H1 (cell line): ENCODE measurements around the gene PLXNA4. TPM values are rescaled to one million over a fixed set of nuclear protein-coding genes. Genes with fewer than 3 reads are reported as not detected.

ENCODE experiments used
- CTCF ChIA-PET: fragments of 300-600 bp; sonication (Branson Sonifier 250); formaldehyde crosslinking; loops from one replicate; lab custom pipeline; 2021; ENCODE audit not compliant: partially characterized antibody; lab: Charles Lee
- POLR2A ChIA-PET: fragments of 300-600 bp; sonication (Branson Sonifier 250); formaldehyde crosslinking; loops from one replicate; lab custom pipeline; 2021; ENCODE audit warnings: inconsistent platforms; ENCODE audit not compliant: partially characterized antibody; lab: Charles Lee
- DNase-seq, 2 experiments: peaks; one replicate each; pipeline versions ENCODE4 v3.0.0 to v3.0.0-alpha.2; 2010 to 2022; ENCODE audit warnings: low spot score in 2 of 2, low read depth in 1 of 2, mixed read lengths in 1 of 2
- FAIRE-seq: peaks from 2 replicates; lab custom pipeline; 2011; peaks lifted over from hg19 to GRCh38; lab: Jason Lieb, UNC
- H2AFZ ChIP-seq: 2 replicates; pipeline ENCODE4 v1.8.1; 2012; ENCODE audit warnings: low read length, inconsistent platforms
- H2AK5ac ChIP-seq: 2 replicates; pipeline ENCODE4 v1.6.1; 2013; ENCODE audit warnings: low read depth, low read length
- H2BK120ac ChIP-seq: replicated peaks from 2 replicates; pipeline ENCODE3; 2013; ENCODE audit warnings: low read depth, low read length, inconsistent platforms
- H2BK12ac ChIP-seq: 2 replicates; pipeline ENCODE4 v1.6.1; 2013; ENCODE audit warnings: low read depth, low read length
- H2BK15ac ChIP-seq: 2 replicates; pipeline ENCODE4 v1.6.1; 2013; ENCODE audit warnings: low read length
- H2BK20ac ChIP-seq: 2 replicates; pipeline ENCODE4 v1.6.1; 2013; ENCODE audit warnings: low read length
- H2BK5ac ChIP-seq: 2 replicates; pipeline ENCODE4 v1.6.1; 2013; ENCODE audit warnings: low read depth, low read length
- H3K14ac ChIP-seq: 2 replicates; pipeline ENCODE4 v1.6.1; 2013; ENCODE audit warnings: inconsistent platforms; ENCODE audit not compliant: insufficient read length
- H3K18ac ChIP-seq: 2 replicates; pipeline ENCODE4 v1.6.1; 2013; ENCODE audit warnings: low read length; ENCODE audit errors: extremely low read depth
- H3K23ac ChIP-seq: 2 replicates; pipeline ENCODE4 v1.6.1; 2013; ENCODE audit warnings: inconsistent platforms; ENCODE audit not compliant: insufficient read length
- H3K23me2 ChIP-seq: 2 replicates; pipeline ENCODE4 v1.6.1; 2013; ENCODE audit warnings: low read depth, low read length
- H3K27ac ChIP-seq: 2 replicates; pipeline ENCODE4 v1.6.1; 2011; ENCODE audit warnings: low read depth, low read length, inconsistent platforms
- H3K27me3 ChIP-seq, 4 experiments: replicated peaks in 1 of 4; 1 replicate in 1 of 4; 2 replicates in 3 of 4; pipeline versions ENCODE4 v1.6.1 to v1.8.1; 2011 to 2013; ENCODE audit warnings: low read length in 3 of 4, mild to moderate bottlenecking in 3 of 4, inconsistent platforms in 2 of 4, mixed read lengths in 2 of 4, moderate library complexity in 1 of 4; ENCODE audit not compliant: control insufficient read depth in 3 of 4, insufficient read depth in 3 of 4; ENCODE audit errors: extremely low read depth in 1 of 4
- H3K36me3 ChIP-seq, 4 experiments: 2 replicates each; pipeline versions ENCODE4 v1.6.1 to v1.8.1; 2011 to 2013; ENCODE audit warnings: mild to moderate bottlenecking in 4 of 4, low read length in 3 of 4, moderate library complexity in 2 of 4, control low read depth in 1 of 4, inconsistent platforms in 1 of 4; ENCODE audit not compliant: insufficient read depth in 4 of 4, control insufficient read depth in 2 of 4
- H3K4ac ChIP-seq: replicated peaks from 2 replicates; pipeline ENCODE3; 2013; ENCODE audit warnings: low read length, low read depth, mixed read lengths, inconsistent platforms; ENCODE audit not compliant: insufficient read length
- H3K4me1 ChIP-seq, 4 experiments: replicated peaks in 1 of 4; 1 replicate in 1 of 4; 2 replicates in 3 of 4; pipeline versions ENCODE4 v1.6.1 to v1.8.1; 2011 to 2013; ENCODE audit warnings: low read length in 3 of 4, inconsistent platforms in 2 of 4, mixed read lengths in 1 of 4; ENCODE audit not compliant: insufficient read depth in 4 of 4, control insufficient read depth in 3 of 4
- H3K4me2 ChIP-seq, 2 experiments: 2 replicates each; pipeline versions ENCODE4 v1.6.1 to v1.8.1; 2011 to 2013; ENCODE audit warnings: low read depth in 2 of 2, low read length in 2 of 2, control low read depth in 1 of 2, inconsistent platforms in 1 of 2, mild to moderate bottlenecking in 1 of 2; ENCODE audit not compliant: insufficient read depth in 1 of 2
- H3K4me3 ChIP-seq, 4 experiments: fragments of 200-600, 300-600 bp in 1 of 4; sonication (generic), shearing (Covaris generic), sonication (Bioruptor Twin) in 1 of 4; 2 replicates each; pipeline versions ENCODE4 v1.5.1 to v1.8.1; 2011 to 2016; ENCODE audit warnings: low read length in 4 of 4, low read depth in 3 of 4, control low read depth in 2 of 4, inconsistent platforms in 2 of 4, mild to moderate bottlenecking in 2 of 4, mixed read lengths in 1 of 4, moderate library complexity in 1 of 4; ENCODE audit not compliant: insufficient read depth in 2 of 4; ENCODE audit errors: extremely low read depth in 1 of 4
- H3K56ac ChIP-seq: replicated peaks from 2 replicates; pipeline ENCODE3; 2013; ENCODE audit warnings: low read depth, mild to moderate bottlenecking, mixed read lengths, low read length, inconsistent platforms; ENCODE audit not compliant: insufficient read length
- H3K79me1 ChIP-seq: 2 replicates; pipeline ENCODE4 v1.6.1; 2013; ENCODE audit warnings: low read depth, low read length, control low read depth
- H3K79me2 ChIP-seq, 2 experiments: 2 replicates each; pipeline versions ENCODE4 v1.6.1 to v1.8.1; 2012 to 2013; ENCODE audit warnings: low read length in 2 of 2, mild to moderate bottlenecking in 2 of 2, inconsistent platforms in 1 of 2; ENCODE audit not compliant: insufficient read depth in 2 of 2, control insufficient read depth in 1 of 2
- H3K9ac ChIP-seq, 4 experiments: replicated peaks in 1 of 4; 1 replicate in 1 of 4; 2 replicates in 3 of 4; pipeline versions ENCODE4 v1.6.1 to v1.8.1; 2011 to 2013; ENCODE audit warnings: low read depth in 3 of 4, low read length in 3 of 4, control low read depth in 2 of 4, mild to moderate bottlenecking in 2 of 4, moderate library complexity in 2 of 4, inconsistent platforms in 1 of 4; ENCODE audit errors: extremely low read depth in 1 of 4
- H3K9me3 ChIP-seq, 2 experiments: 2 replicates each; pipeline versions ENCODE4 v1.6.1 to v1.8.1; 2012 to 2013; ENCODE audit warnings: mild to moderate bottlenecking in 2 of 2, moderate library complexity in 2 of 2, control low read depth in 1 of 2, inconsistent platforms in 1 of 2, low read depth in 1 of 2, low read length in 1 of 2, mixed read lengths in 1 of 2; ENCODE audit not compliant: insufficient read depth in 2 of 2
- H4K20me1 ChIP-seq, 2 experiments: replicated peaks in 1 of 2; 2 replicates each; pipeline versions ENCODE3 to v1.8.1; 2011 to 2013; ENCODE audit warnings: inconsistent platforms in 2 of 2, low read length in 2 of 2, mild to moderate bottlenecking in 1 of 2; ENCODE audit not compliant: insufficient read depth in 2 of 2, control insufficient read depth in 1 of 2
- H4K5ac ChIP-seq: 2 replicates; pipeline ENCODE4 v1.6.1; 2013; ENCODE audit warnings: low read length, low read depth, mixed read lengths, inconsistent platforms; ENCODE audit not compliant: insufficient read length
- H4K8ac ChIP-seq: 2 replicates; pipeline ENCODE4 v1.8.0; 2013; ENCODE audit warnings: mild to moderate bottlenecking, moderate library complexity, low read length, inconsistent platforms; ENCODE audit not compliant: insufficient read depth; ENCODE audit errors: extremely low read depth
- H4K91ac ChIP-seq: replicated peaks from 2 replicates; pipeline ENCODE3; 2013; ENCODE audit warnings: low read length, mixed read lengths, inconsistent platforms; ENCODE audit not compliant: insufficient read length
- ASH2L ChIP-seq: fragments of 200-600, 300-600 bp; sonication (generic); IDR thresholded peaks from one replicate; pipeline ENCODE4 v1.7.1; 2017; ENCODE audit warnings: low read length
- CHD2 ChIP-seq: IDR thresholded peaks from 2 replicates; pipeline ENCODE4 v1.6.1; 2012; ENCODE audit warnings: low read length, improper control_type of control experiment
- GTF2F1 ChIP-seq: IDR thresholded peaks from 2 replicates; pipeline ENCODE4 v1.6.1; 2012; ENCODE audit warnings: low read depth, low read length, improper control_type of control experiment, borderline replicate concordance
- JUND ChIP-seq: IDR thresholded peaks from 2 replicates; pipeline ENCODE4 v1.6.1; 2011; ENCODE audit warnings: mild to moderate bottlenecking, improper control_type of control experiment, low read length
- KDM4A ChIP-seq: IDR thresholded peaks from one replicate; pipeline ENCODE4 v1.7.1; 2012; ENCODE audit warnings: low read depth, mild to moderate bottlenecking, moderate library complexity, low read length, inconsistent platforms; ENCODE audit not compliant: severe bottlenecking
- NANOG ChIP-seq: IDR thresholded peaks from 2 replicates; pipeline ENCODE4 v1.6.1; 2011; ENCODE audit warnings: low read length, low read depth, mild to moderate bottlenecking, inconsistent platforms; ENCODE audit not compliant: insufficient read depth, poor library complexity, severe bottlenecking
- RNF2 ChIP-seq: fragments of 200-900, 300-1000 bp; sonication (generic); IDR thresholded peaks from 2 replicates; pipeline ENCODE4 v1.7.1; 2016; ENCODE audit warnings: borderline replicate concordance, low read depth, mild to moderate bottlenecking, antibody characterized with exemption, low read length; ENCODE audit not compliant: poor library complexity, severe bottlenecking; ENCODE audit errors: missing control alignments
- SIX5 ChIP-seq: IDR thresholded peaks from 2 replicates; pipeline ENCODE4 v1.6.1; 2011; ENCODE audit warnings: mild to moderate bottlenecking, low read depth, low read length
- SP4 ChIP-seq: IDR thresholded peaks from 2 replicates; pipeline ENCODE4 v1.6.1; 2012; ENCODE audit warnings: low read length, inconsistent platforms
- TAF1 ChIP-seq: IDR thresholded peaks from 2 replicates; pipeline ENCODE4 v1.6.1; 2011; ENCODE audit warnings: mild to moderate bottlenecking, low read depth, low read length
- TCF12 ChIP-seq: IDR thresholded peaks from 2 replicates; pipeline ENCODE4 v1.6.1; 2011; ENCODE audit warnings: low read depth, mild to moderate bottlenecking, low read length
- TEAD4 ChIP-seq: IDR thresholded peaks from 2 replicates; pipeline ENCODE4 v1.6.1; 2012; ENCODE audit warnings: low read depth, low read length, inconsistent platforms, mixed read lengths
- ZNF274 ChIP-seq: IDR thresholded peaks from 2 replicates; pipeline ENCODE4 v1.7.0; 2012; ENCODE audit warnings: low read length, borderline replicate concordance; ENCODE audit errors: extremely low read depth
- WGBS, 2 experiments: shearing (Covaris generic) in 1 of 2; methylation state at CpG; one replicate each; pipeline versions ENCODE4 v1.1.6 to v1.1.7; 2013 to 2015; ENCODE audit warnings: low lambda C conversion rate in 2 of 2, mixed read lengths in 2 of 2, inconsistent platforms in 1 of 2, low coverage in 1 of 2, missing lambda C conversion rate in 1 of 2; ENCODE audit not compliant: insufficient replicate concordance in 2 of 2, insufficient coverage in 1 of 2, insufficient read length in 1 of 2; ENCODE audit errors: extremely low coverage in 1 of 2, missing lambda C conversion rate in 1 of 2; 5-methylcytosine and 5-hydroxymethylcytosine counted together
- polyA plus RNA-seq, 7 experiments: library from polyadenylated mRNA; depleted of rRNA in 3 of 7; stranded (reverse) in 5 of 7; unstranded in 2 of 7; fragments of >200 nt in 5 of 7; fragments of 200-250 nt in 2 of 7; gene quantifications; 1 replicate in 5 of 7; 2 replicates in 1 of 7; 4 replicates in 1 of 7; pipeline versions ENCODE4 v1.2.1 to v1.2.3, GENCODE V29; 2011 to 2013; ENCODE audit warnings: missing spikeins in 2 of 7, mixed read lengths in 2 of 7
- total RNA-seq: library from RNA; stranded (reverse); fragmentation: NEBNext Ultra II Directional; extraction: Animal tissue kit (Norgen Biotek cat#: 25700); gene quantifications from 2 replicates; pipeline ENCODE4 v1.2.1, GENCODE V29; 2021
- TF ChIP-seq, protein P1 (sequence below): IDR thresholded peaks from 2 replicates; pipeline ENCODE4 v1.6.1; 2011; ENCODE audit warnings: low read length, improper control_type of control experiment

PLXNA4 gene
- total and polyA plus RNA-seq, 2 of the 8 experiments (the other 6 are each of a cell fraction or from before 2014, with no cell fraction given), result 0.76 to 0.79 TPM

DNA sequence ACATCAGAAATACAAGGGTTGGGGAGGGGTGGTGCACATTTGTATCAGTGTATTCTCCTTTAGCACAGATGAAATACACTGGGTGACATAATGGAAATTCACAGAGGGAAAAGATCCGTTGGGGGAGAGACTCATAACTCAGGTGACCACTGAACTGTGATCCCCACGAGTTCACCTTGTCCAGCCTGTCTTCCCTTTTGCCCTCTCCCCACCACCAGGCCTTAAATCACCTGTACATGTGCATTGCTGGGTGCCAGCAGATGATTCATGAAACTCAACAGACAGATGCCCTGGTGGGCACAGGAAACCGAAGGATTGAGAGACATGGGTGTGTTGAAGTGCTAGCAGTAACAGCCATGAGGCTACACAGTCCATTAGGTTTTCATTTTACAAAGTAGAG, 253.3 kb downstream of the PLXNA4 start:
- H2BK12ac ChIP-seq, result no peak overlapping the region
- H2BK20ac ChIP-seq, result no peak overlapping the region
- H3K23ac ChIP-seq, result no peak overlapping the region
- CTCF ChIA-PET, result interaction anchor here (1.1 kb wide), 1 partner anchor 11 kb away, joined by 3 read pairs; no protein-coding TSS in a partner anchor
- H3K4me1 ChIP-seq, result peaks cover 0 to 6% (median 2%) of the 10 kb centered on the region in 4 experiments; a peak in 2 of 7 replicates
- FAIRE-seq, result no peak
- WGBS, 2 experiments, result 65% methylated on average over 3 of the region's 3 CpGs; no CpG with 5 or more reads in 1 of the 2 experiments
- no peaks in the 10 kb centered on the region for H3K23me2 ChIP-seq
- DNase-seq, result no peak
- H2BK5ac ChIP-seq, result no peak overlapping the region
- no peak overlapping the region for H3K18ac ChIP-seq
- H3K9me3 ChIP-seq, result no peaks in the 10 kb centered on the region
- no peak overlapping the region for H3K9ac ChIP-seq
- no peak overlapping the region for H3K14ac ChIP-seq
- POLR2A ChIA-PET, result no interaction called here
- H2AK5ac ChIP-seq, result no peak overlapping the region
- H3K79me1 ChIP-seq, result no peaks in the 10 kb centered on the region
- no peaks in the 10 kb centered on the region for H3K79me2 ChIP-seq
- H3K4me3 ChIP-seq, result no peak overlapping the region
- no peak overlapping the region for H2BK120ac ChIP-seq
- H3K27me3 ChIP-seq, result peaks cover 0 to 5% (median 0%) of the 10 kb centered on the region in 4 experiments; a peak in 1 of 7 replicates
- H4K8ac ChIP-seq, result no peak overlapping the region
- H4K20me1 ChIP-seq, result no peaks in the 10 kb centered on the region
- H3K4me2 ChIP-seq, result no peak overlapping the region
- H3K27ac ChIP-seq, result no peak overlapping the region
- H3K4ac ChIP-seq, result no peak overlapping the region
- H3K56ac ChIP-seq, result no peak overlapping the region
- no peaks in the 10 kb centered on the region for H3K36me3 ChIP-seq
- H2BK15ac ChIP-seq, result peak overlapping the region; percentile 23; the same call in 1 of the 2 replicates
- H4K5ac ChIP-seq, result no peak overlapping the region
- no peak overlapping the region for H2AFZ ChIP-seq
- H4K91ac ChIP-seq, result no peak overlapping the region
- TF ChIP-seq TAF1 (no peak), TCF12 (no peak), ASH2L (no peak), KDM4A (no peak), GTF2F1 (no peak), SP4 (no peak), ZNF274 (no peak), CHD2 (no peak), NANOG (no peak), JUND (no peak), RNF2 (no peak), SIX5 (no peak), TEAD4 (no peak)
- TF ChIP-seq, protein P1, sequence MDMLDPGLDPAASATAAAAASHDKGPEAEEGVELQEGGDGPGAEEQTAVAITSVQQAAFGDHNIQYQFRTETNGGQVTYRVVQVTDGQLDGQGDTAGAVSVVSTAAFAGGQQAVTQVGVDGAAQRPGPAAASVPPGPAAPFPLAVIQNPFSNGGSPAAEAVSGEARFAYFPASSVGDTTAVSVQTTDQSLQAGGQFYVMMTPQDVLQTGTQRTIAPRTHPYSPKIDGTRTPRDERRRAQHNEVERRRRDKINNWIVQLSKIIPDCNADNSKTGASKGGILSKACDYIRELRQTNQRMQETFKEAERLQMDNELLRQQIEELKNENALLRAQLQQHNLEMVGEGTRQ, result no peak
